GM19099 (cell line): ENCODE data around the gene GPR78.

Experiments used
- POLR2A ChIP-seq: IDR thresholded peaks from 3 replicates; pipeline ENCODE4 v1.6.1; 2011; ENCODE audit warnings: low read depth; ENCODE audit not compliant: insufficient read length; ENCODE audit errors: extremely low read depth

The GPR78 gene

GRCh38 chr4:8553991-8554405, 26.2 kb upstream of the GPR78 start:
- TF ChIP-seq POLR2A, result no peak

GRCh38 chr4:8554555-8555100, 25.6 kb upstream of the GPR78 start:
- no peak for TF ChIP-seq POLR2A

GRCh38 chr4:8555716-8556115, 24.5 kb upstream of the GPR78 start:
- no peak for TF ChIP-seq POLR2A

GRCh38 chr4:8556341-8557150, 23.6 kb upstream of the GPR78 start:
- no peak for TF ChIP-seq POLR2A

- TF ChIP-seq POLR2A, result no peak
Observed at GRCh38 chr4:8557151-8558076, 22.8 kb upstream of the GPR78 start.

GRCh38 chr4:8558080-8558960, 21.9 kb upstream of the GPR78 start:
- no peak for TF ChIP-seq POLR2A

- no peak for TF ChIP-seq POLR2A
Observed at GRCh38 chr4:8559011-8559410, 21.2 kb upstream of the GPR78 start.

GRCh38 chr4:8559524-8560264, 20.5 kb upstream of the GPR78 start:
- TF ChIP-seq POLR2A, result no peak

GRCh38 chr4:8560265-8561047, 19.7 kb upstream of the GPR78 start:
- TF ChIP-seq POLR2A, result no peak

GRCh38 chr4:8564595-8564994, 15.6 kb upstream of the GPR78 start:
- no peak for TF ChIP-seq POLR2A

- TF ChIP-seq POLR2A, result no peak
Observed at GRCh38 chr4:8568068-8568668, 12.0 kb upstream of the GPR78 start.

- TF ChIP-seq POLR2A, result no peak
Observed at GRCh38 chr4:8570201-8570600, 10.0 kb upstream of the GPR78 start.
